Epidermal melanocyte (primary cell): ENCODE data around the gene ZNF236.
A peak's percentile ranks its signal among the peaks of the same experiment; 100 is the strongest.

ENCODE experiments used
- DNase-seq: peaks from one replicate; pipeline ENCODE4 v3.0.0; 2011; ENCODE audit warnings: low spot score; ENCODE audit not compliant: insufficient read length

Gene ZNF236

GRCh38 chr18:76859474-76860339 lies 37.4 kb downstream of the ZNF236 start:
- DNase-seq: no peak

- DNase-seq: no peak
Observed at GRCh38 chr18:76860411-76860810, 38.1 kb downstream of the ZNF236 start.

- DNase-seq: no peak
Observed at GRCh38 chr18:76866666-76867065, 44.3 kb downstream of the ZNF236 start.

- no peak for DNase-seq
Observed at GRCh38 chr18:76873311-76873710, 51.0 kb downstream of the ZNF236 start.

- no peak for DNase-seq
Observed at GRCh38 chr18:76873713-76874112, 51.4 kb downstream of the ZNF236 start.

- no peak for DNase-seq
Observed at GRCh38 chr18:76874642-76875389, 52.5 kb downstream of the ZNF236 start.

- DNase-seq: no peak
Observed at GRCh38 chr18:76875390-76876325, 53.3 kb downstream of the ZNF236 start.

GRCh38 chr18:76878426-76878825 lies 56.1 kb downstream of the ZNF236 start:
- no peak for DNase-seq

- no peak for DNase-seq
Observed at GRCh38 chr18:76880026-76880425, 57.7 kb downstream of the ZNF236 start.

GRCh38 chr18:76881744-76882143 lies 59.4 kb downstream of the ZNF236 start:
- no peak for DNase-seq

GRCh38 chr18:76882146-76882545 lies 59.8 kb downstream of the ZNF236 start:
- no peak for DNase-seq

- DNase-seq: no peak
Observed at GRCh38 chr18:76885001-76885400, 62.6 kb downstream of the ZNF236 start.

GRCh38 chr18:76886112-76886511 lies 63.8 kb downstream of the ZNF236 start:
- DNase-seq: peak; percentile 47

GRCh38 chr18:76889091-76889699 lies 66.8 kb downstream of the ZNF236 start:
- DNase-seq: no peak

GRCh38 chr18:76892832-76893231 lies 70.5 kb downstream of the ZNF236 start:
- DNase-seq: no peak

GRCh38 chr18:76894566-76895346 lies 72.4 kb downstream of the ZNF236 start:
- no peak for DNase-seq

- DNase-seq: no peak
Observed at GRCh38 chr18:76895498-76895897, 73.1 kb downstream of the ZNF236 start.

- no peak for DNase-seq
Observed at GRCh38 chr18:76896677-76897076, 74.3 kb downstream of the ZNF236 start.

- DNase-seq: no peak
Observed at GRCh38 chr18:76897257-76897656, 74.9 kb downstream of the ZNF236 start.

GRCh38 chr18:76903386-76903785 lies 81.0 kb downstream of the ZNF236 start:
- DNase-seq: no peak
